ENCODE measurements around the gene CAPZA2.
"Not testable (repeated sequence)": the region's sequence is repeated elsewhere in the genome, so short reads cannot be mapped to it uniquely, and the experiment has no call there.

- not testable (repeated sequence) for TF ChIP-seq CTCF, EZH2 (IDR thresholded peaks at IDR 0.05)
Observed at GRCh38 chr7:116961966-116962673, 99.7 kb downstream of the CAPZA2 start.
